ENCODE results near the gene F2RL3.
"Not testable (repeated sequence)": the region's sequence is repeated elsewhere in the genome, so short reads cannot be mapped to it uniquely, and the experiment has no call there.

GRCh38 chr19:16874978-16875299 lies 13.9 kb upstream of the F2RL3 start:
- TF ChIP-seq CTCF, POLR2A (IDR thresholded peaks at IDR 0.05): not testable (repeated sequence)
